ENCODE data around the gene UBE2O. TPM values are rescaled to one million over a fixed set of nuclear protein-coding genes. Genes with fewer than 3 reads are reported as not detected.

The UBE2O gene
- total and polyA plus RNA-seq, 2 experiments from 2014 or later, result 30.4 to 79.4 TPM

DNA sequence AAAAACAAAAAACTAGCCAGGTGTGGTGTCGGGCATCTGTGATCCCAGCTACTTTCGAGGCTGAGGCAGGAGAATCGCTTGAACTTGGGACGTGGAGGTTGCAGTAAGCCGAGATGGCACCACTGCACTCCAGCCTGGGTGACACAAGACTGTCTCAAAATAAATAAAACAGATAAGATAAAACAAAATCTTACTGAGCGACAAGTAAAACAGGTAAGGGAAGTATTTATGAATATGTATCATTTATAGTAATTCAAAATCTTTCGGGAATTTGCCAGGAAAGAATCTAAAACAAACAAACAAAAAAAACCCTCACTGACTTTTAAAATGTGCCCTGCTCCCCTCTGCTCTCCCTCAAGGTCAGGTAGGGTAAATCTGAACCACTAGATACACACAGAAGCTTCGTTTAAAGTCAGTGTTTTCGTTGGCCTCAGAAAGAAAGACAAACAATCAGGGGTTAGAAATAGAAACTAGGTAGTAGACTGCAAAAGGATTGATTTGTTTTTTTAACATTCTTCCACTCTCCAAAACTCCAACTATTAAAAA lies 101.4 kb downstream of the UBE2O start:
- Mint-ChIP-seq H3K27ac (no peak overlapping the region), H3K4me3 (0 out of 3 replicates have a peak overlapping the region, but pooled peaks have one; percentile 12), H3K27me3 (ENCODE audit: insufficient read depth, low read depth, poor library complexity) (peaks cover 14% of the 10 kb centered on the region), H3K9me3 (no peaks in the 10 kb centered on the region), H3K4me1 (peaks cover 8% of the 10 kb centered on the region; the same call in 2 of the 3 replicates), H3K36me3 (ENCODE audit: low read depth) (peaks cover 12% of the 10 kb centered on the region)
- TF ChIP-seq POLR2AphosphoS5 (IDR thresholded peaks at IDR 0.05; ENCODE audit: low read depth) (no peak), JUNB (IDR thresholded peaks at IDR 0.05; ENCODE audit: unreplicated experiment) (no peak), CREB1 (CRISPR knock-in tag; IDR thresholded peaks at IDR 0.05; ENCODE audit: low read depth) (no peak), EZH2phosphoT487 (IDR thresholded peaks at IDR 0.05; ENCODE audit: unreplicated experiment) (no peak), ZNF114 (CRISPR knock-in tag; IDR thresholded peaks at IDR 0.05) (no peak), NANOG (IDR thresholded peaks at IDR 0.05; ENCODE audit: borderline replicate concordance) (no peak), ZNF462 (CRISPR knock-in tag; IDR thresholded peaks at IDR 0.05) (no peak), STAT1 (IDR thresholded peaks at IDR 0.05; ENCODE audit: unreplicated experiment) (no peak), REST (IDR thresholded peaks at IDR 0.05; ENCODE audit: unreplicated experiment) (no peak), ZNF331 (CRISPR knock-in tag; IDR thresholded peaks at IDR 0.05; ENCODE audit: low read depth) (no peak)
- Histone ChIP-seq H3K4me2 (no peak overlapping the region), H3K36me3 (ENCODE audit: insufficient read depth) (peaks cover 6% of the 10 kb centered on the region; the same call in 1 of the 2 replicates), H3K4me3 (no peak overlapping the region), H3K9me2 (ENCODE audit: insufficient read depth) (no peaks in the 10 kb centered on the region), H4K20me1 (replicated peaks; ENCODE audit: insufficient read depth) (peaks cover 4% of the 10 kb centered on the region; the same call in 1 of the 2 replicates), H2AFZ (no peak overlapping the region), H3K79me2 (replicated peaks; ENCODE audit: insufficient read depth) (peaks cover 33% of the 10 kb centered on the region), H3K27me3 (ENCODE audit: insufficient read depth) (no peaks in the 10 kb centered on the region), H3F3A (replicated peaks; ENCODE audit: low read depth) (no peaks in the 10 kb centered on the region), H3K4me1 (ENCODE audit: insufficient read depth) (peaks cover 7% of the 10 kb centered on the region), H3K27ac (ENCODE audit: low read depth) (no peak overlapping the region)
- ATAC-seq (no peak), DNase-seq (ENCODE audit: low spot score) (no peak)

Measured in GM23338 (cell line).